Measurements from ENCODE around the gene CFAP126. TPM values are rescaled to one million over a fixed set of nuclear protein-coding genes. Genes with fewer than 3 reads are reported as not detected.
"Not testable (repeated sequence)": the region's sequence is repeated elsewhere in the genome, so short reads cannot be mapped to it uniquely, and the experiment has no call there.

The CFAP126 gene, protein sequence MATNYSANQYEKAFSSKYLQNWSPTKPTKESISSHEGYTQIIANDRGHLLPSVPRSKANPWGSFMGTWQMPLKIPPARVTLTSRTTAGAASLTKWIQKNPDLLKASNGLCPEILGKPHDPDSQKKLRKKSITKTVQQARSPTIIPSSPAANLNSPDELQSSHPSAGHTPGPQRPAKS
- polyA plus RNA-seq (ENCODE audit: insufficient read depth in 1 of 5, insufficient read length in 5 of 5, low replicate concordance in 1 of 5): 10 to 100 TPM in 3 of 5 donors, 1 to 10 TPM in 2; 4.5 to 20.0 (median 14.6) TPM
- long read RNA-seq, donor 1, transcript CFAP126-201 (5 exons, 774 nt): major isoform, 11 of 11 reads
- long read RNA-seq, donor 1, partial matches to known transcripts: 0 of 11 reads
- long read RNA-seq, donor 1, other reads (novel, unspliced or antisense): 0 of 11 reads
- long read RNA-seq, donor 2, partial matches to known transcripts: 0 of 4 reads
- long read RNA-seq, donor 2, other reads (novel, unspliced or antisense): 0 of 4 reads
- long read RNA-seq, donor 3, partial matches to known transcripts: 0 of 4 reads
- long read RNA-seq, donor 3, other reads (novel, unspliced or antisense): 0 of 4 reads
- long read RNA-seq, donor 4, partial matches to known transcripts: 0 of 2 reads
- long read RNA-seq, donor 4, other reads (novel, unspliced or antisense): 0 of 2 reads
- long read RNA-seq, donor 5, partial matches to known transcripts: 0 of 1 reads
- long read RNA-seq, donor 5, other reads (novel, unspliced or antisense): 0 of 1 reads
- long read RNA-seq, donor 6, transcript CFAP126-201 (5 exons, 774 nt): major isoform, 9 of 9 reads
- long read RNA-seq, donor 6, partial matches to known transcripts: 0 of 9 reads
- long read RNA-seq, donor 6, other reads (novel, unspliced or antisense): 0 of 9 reads
- long read RNA-seq, donor 7, partial matches to known transcripts: 19 of 21 reads
- long read RNA-seq, donor 7, other reads (novel, unspliced or antisense): 0 of 21 reads
- long read RNA-seq, donor 8, partial matches to known transcripts: 5 of 5 reads
- long read RNA-seq, donor 8, other reads (novel, unspliced or antisense): 0 of 5 reads

DNA sequence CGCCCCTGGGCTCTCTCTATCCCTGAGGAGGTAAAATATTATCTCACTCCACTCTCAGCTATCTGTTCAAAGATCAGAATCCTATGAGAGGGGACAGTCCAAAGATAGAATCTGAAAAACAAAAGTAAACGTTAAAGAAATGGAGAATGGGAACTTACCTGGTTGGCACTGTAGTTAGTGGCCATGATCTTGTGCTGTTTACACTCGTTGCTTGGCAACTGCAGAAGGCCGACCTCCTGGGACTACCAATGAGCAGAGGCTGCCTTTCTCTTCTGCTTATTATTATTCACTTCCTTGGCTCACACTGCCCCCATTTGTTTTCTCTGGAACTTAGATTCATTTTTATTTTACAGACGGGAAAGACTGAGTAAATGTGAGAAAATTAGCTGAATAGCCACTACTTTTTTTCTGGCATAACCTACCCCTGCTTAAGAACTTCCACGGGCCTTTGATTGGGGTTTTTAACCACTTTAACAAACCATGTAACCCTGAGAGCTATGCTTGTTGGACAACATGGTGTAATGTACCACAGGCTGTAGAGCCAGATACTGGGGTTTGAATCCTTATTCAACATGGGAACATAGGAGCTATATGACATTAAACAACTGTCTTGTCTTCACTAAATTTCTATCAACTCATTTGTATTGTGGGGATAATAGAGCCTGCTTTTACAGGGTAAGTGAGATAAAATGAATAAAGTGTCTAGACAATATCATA is at the start of gene CFAP126:
Gene CFAP126, minus strand, starts transcription at position 193 of the 717 bp plus-strand sequence. Its CDS starts 8 bp downstream, at position 185.
- DNase-seq: peak; percentile 29 to 38

DNA sequence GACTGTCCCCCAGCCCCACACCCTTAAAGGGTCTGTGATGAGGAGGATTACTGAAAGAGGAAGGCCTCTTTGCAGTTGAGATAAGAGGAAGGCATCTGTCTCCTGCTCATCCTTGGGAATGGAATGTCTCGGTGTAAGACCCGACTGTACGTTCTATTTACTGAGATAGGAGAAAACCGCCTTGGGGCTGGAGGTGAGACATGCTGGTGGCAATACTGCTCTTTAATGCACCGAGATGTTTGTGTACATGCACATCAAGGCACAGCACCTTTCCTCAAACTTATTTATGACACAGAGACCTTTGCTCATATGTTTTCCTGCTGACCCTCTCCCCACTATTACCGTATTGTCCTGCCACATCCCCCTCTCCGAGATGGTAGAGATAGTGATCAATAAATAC is 45.4 kb upstream of the CFAP126 start:
- not testable (repeated sequence) for DNase-seq

DNA sequence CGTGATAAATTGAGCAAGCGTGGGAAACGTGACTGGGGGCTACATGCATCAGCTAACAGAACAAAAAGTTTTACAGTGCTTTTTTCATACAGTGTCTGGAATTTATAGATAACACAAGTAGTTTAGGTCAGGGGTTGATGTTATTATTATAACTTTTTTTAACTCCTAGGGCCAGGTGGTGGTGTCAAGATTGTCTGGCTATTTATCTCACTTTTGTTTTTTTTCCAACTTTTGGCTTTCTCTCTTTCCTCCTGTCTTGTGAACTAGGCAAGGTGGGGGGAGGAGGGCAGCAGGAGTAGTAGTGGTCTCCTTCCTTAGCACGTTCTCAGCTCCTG is 42.9 kb upstream of the CFAP126 start:
- DNase-seq: not testable (repeated sequence)

DNA sequence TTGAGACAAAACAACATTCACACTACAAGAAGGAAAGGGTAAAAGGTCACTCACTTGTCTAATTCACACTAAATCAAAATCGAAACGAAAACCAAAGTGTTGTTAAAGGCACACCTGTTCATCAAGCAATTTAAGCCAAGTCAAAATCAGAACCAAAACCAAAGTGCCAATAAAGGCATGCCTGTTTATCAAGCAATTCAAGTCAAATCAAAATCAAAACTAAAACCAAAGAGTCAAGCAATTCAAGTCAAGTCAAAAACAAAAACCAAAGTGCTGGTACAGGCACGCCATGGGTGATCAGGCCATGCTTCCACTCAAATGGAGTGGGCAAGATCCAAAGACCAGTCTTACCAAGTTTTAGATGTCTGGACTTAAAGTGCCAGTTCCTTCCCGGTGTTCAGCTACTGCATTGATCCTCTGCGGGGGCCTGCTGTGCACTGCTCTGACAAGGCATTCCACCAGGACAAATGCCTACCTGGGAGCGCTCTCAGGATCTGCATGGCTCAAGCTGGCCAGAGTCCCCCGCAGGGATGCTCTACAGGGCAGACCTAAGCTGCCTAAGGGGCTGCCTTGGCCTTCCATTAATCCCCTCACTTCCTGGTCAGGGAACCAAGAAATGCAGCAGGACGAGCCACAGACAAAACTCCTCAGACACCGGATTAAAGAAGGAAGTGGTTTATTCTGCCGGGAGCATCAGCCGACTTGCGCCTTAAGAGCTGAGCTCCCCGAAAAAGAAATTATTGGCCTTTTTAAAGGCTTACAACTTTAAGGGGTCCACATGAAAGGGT is 42.4 kb upstream of the CFAP126 start:
- not testable (repeated sequence) for DNase-seq

DNA sequence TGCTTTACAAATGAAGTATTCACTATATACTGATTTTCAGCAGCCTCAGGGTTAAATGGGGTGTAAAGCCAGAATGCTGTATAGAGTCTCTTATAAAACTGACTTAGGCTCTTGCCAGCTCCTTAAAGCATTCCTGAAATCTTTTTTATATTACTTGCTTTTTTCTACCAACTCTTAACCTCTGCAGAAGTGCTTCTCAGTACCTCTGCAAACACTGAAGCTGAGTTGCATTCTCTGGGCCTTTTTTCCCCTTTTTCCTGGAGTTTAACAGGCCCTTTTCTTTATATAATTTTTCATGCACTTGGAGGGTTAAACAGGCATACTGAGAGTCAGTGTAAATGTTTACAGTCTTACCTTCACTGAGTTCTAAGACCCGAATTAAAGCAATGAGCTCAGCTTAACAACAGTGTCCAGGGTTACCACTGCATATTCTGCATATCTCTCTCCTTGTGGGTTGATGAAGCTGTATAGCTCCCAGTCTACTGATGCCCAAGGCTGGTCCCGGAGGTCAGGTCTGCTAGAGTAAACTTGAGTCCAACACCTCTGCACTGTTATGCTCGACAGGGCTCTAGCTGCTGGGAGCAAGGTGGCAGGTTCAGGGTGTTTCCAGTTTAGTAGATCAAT is 40.9 kb upstream of the CFAP126 start:
- no peak for DNase-seq

DNA sequence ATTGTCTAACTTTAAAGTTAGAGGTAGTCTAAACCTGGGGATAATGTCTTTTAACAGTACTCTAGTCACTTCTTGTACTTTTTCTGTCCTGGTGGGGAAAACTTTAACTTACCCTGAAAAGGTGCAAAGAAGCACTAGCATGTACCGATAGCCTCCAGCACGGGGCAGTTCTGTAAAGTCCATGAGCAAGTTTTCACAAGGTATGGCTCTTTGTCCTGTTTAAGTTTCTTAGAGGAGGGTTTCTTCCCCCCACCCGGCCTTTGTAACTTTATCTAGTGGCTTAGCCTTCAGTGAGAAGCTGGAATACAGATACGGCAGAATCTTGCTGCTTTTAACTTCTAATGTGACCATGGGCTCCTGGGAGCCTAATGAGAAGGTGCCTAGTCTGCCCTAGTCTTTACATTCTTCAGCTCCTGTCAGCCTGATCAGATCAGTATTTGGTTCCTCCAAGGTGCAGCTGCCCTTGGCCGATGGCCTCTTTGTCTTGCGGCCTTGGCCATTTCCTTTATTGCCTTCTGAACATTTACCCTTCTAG is 39.8 kb upstream of the CFAP126 start:
- no peak for DNase-seq

- not testable (repeated sequence) for DNase-seq
Measured at GRCh38 chr1:161406551-161406950, 38.9 kb upstream of the CFAP126 start.

DNA sequence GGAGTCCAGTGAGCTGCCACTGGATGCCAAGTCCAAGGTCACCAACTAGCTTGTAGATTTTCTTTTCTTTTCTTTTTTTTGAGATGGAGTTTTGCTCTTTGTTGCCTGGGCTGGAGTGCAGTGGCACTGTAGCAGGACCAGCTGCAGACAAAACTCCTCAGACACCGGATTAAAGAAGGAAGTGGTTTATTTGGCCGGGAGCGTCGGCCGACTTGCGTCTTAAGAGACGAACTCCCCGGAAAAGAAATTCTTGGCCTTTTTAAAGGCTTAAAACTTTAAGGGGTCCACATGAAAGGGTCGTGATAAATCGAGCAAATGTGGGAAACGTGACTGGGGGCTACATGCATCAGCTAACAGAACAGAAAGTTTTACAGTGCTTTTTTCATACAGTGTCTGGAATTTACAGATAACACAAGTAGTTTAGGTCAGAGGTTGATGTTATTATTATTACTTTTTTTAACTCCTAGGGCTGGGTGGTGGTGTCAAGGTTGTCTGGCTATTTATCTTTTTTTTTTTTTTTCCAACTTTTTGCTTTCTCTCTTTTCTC is 36.4 kb upstream of the CFAP126 start:
- DNase-seq: no peak

DNA sequence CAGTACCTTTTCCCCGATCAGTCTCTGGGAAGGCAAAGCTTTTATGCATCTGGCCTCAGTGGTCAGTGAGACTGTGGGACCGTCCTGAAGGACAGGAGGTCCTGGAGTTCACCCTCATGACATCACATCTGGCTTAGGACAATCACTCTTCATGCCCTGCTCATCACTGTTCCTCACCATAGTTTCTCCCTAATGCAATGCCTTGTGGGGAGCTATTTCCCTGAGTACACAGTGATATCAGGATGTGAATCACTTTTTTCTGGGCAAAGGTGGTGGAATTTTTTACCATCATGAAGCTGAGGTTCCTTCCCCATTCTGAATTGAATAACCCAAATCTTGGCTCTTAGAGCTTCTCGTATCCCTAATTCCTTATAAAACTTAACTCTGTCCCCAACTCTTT is 34.8 kb upstream of the CFAP126 start:
- DNase-seq: no peak

- DNase-seq: peak; percentile 88 to 92
Measured at GRCh38 chr1:161399257-161399998, 31.8 kb upstream of the CFAP126 start.

DNA sequence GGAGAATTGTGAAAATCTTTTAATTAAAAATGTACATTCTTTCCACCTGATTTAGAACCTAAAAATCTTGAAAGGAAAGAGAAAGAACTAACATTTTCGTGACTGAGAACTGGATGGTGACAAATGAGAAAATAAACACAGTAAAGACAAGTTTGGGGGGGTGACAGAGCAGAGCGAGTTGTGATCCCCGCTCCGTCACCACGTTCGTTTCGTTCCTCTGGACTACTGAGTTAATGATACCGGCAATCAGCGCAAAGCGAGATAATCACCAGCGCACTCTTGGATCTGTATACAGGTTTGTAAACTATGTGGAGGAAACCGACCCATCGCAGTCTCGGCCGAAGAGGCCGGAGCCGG is 31.2 kb upstream of the CFAP126 start:
- DNase-seq: no peak

DNA sequence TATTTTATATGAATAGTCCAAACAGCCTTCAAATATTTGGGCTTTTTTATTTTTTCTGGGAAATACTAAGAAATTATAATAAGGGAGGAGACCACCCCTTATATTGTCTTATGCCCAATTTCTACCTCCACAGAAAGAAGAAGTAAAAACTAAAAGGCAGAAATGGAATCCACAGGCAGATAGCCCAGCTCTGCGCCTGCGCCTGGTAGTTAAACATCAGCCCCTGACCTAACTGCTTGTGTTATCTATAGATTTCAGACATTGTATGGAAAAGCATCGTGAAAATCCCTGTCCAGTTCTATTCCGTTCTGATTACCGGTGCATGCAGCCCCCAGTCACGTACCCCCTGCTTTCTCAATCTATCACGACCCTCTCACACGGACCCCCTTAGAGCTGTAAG is 29.4 kb upstream of the CFAP126 start:
- DNase-seq: not testable (repeated sequence)

DNA sequence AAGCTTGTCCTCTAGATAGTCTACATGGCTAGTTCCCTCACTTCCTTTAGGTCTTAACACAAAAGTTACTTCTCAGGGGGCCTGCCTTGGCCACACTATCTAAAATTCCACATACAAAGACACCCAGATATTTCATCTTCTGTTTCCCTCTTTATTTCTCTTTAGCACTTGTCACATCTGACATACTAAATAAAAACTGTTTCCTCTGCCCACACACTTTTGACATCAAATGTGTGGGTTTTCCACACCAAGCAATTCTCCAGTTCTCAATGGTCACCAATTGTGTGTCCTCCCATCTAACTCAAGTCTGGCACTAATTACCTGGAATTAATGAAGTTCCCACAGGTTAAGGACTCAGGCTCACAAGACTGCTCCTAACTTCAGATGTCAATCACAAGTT is 25.5 kb upstream of the CFAP126 start:
- DNase-seq: no peak

DNA sequence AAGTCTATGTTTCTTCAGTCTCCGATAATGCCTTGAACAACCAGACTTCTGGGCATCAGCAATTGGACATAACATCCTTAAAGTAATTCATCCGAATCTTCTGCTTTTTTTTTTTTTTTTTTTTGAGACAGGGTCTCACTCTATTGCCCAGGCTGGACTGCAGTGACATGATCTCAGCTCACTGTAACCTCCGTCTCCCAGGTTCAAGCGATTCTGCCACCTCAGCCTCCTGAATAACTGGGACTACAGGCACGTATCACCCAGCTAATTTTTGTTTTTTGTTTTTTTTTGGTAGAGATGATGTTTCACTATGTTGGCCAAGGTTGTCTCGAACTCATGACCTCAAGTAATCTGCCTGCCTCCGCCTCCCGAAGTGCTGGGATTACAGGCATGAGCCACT is 23.9 kb upstream of the CFAP126 start:
- no peak for DNase-seq

DNA sequence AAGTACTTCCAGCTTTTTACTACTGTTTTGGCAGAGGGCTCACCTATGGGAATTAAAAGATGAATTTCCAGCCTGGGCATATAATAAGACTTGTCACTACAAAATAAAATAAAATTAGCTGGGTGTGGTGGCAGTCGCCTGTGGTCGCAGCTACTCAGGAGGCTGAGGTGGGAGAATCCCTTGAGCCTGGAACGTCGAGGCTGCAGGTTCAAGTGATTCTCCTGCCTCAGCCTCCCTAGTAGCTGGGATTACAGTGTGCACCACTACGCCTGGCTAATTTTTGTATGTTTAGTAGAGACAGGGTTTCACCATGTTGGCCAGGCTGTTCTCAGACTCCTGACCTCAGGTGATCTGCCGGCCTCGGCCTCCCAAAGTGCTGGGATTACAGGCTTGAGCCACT is 23.5 kb upstream of the CFAP126 start:
- not testable (repeated sequence) for DNase-seq

- no peak for DNase-seq
Measured at GRCh38 chr1:161390559-161390858, 22.8 kb upstream of the CFAP126 start.

DNA sequence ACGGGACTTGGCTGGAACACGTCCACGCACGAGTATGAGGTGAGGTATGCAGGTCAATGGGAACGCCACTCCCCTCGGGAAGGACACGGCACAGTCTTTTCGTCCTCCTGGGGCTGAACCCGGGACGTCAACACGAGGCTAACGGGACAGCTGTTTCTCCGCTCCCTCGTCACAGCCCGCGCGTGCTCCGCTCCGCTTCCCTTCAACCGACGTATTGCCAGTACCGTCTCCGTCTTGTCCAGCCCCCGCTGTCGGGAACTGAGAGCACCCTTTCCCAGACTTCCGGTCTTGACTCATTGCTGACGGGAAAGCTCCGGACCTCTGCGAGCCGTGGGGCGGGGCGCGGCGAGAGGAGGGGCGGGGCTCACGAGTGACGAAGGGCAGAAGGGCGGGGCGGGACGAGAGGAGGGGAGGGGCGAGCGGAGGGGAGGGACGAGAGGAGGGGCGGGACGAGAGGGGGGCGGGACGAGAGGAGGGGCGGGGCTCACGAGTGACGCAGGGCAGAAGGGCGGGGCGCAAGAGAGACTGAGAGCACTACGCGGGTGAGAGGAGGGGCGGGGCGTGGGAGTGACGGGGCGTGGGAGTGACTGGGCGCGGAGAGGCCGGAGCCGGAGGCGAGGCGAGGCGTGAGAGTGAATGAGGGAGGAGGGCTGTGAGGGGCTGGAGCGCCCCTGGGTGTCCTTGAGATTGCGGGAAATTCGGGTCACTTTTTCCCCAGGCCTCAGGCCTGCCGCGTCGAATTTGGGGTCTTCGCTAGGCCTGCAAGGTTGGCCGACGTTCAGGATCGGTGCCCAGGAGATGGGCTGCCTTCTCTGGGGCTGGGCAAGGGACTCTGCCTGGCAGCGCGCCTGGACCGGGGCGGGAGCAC is 22.2 kb upstream of the CFAP126 start:
- peak; percentile 95 to 96 for DNase-seq

GRCh38 chr1:161389158-161389557 is 21.5 kb upstream of the CFAP126 start:
- DNase-seq: not testable (repeated sequence)
